ENCODE results near the gene CACFD1. TPM values are rescaled to one million over a fixed set of nuclear protein-coding genes. Genes with fewer than 3 reads are reported as not detected.

CACFD1 gene
- total and polyA plus RNA-seq, 12 donors = 6.5 to 29.5 (median 17.5) TPM

- 79 to 86% (median 84%) methylated on average over 7 to 8 of the region's 8 CpGs for WGBS, 4 donors
- no peak overlapping the region for H3K4me3 ChIP-seq
- peak overlapping the region in 3 of 5 donors; percentile 44 to 86 (median 47) for H3K27ac ChIP-seq
Measured at GRCh38 chr9:133491656-133491925, 31.8 kb downstream of the CACFD1 start.

GRCh38 chr9:133492061-133493021 lies 32.6 kb downstream of the CACFD1 start:
- 57 to 72% (median 65%) methylated on average over 11 to 33 of the region's 33 CpGs for WGBS, 4 donors
- H3K9me3 ChIP-seq (replicated peaks in 1 of 3) = no peaks in the 10 kb centered on the region
- intact Hi-C loops (cut with DNase I) = no loop called here
- H3K4me3 ChIP-seq = no peak overlapping the region
- TF ChIP-seq CTCF (IDR thresholded peaks at IDR 0.05) (no peak), POLR2A (IDR thresholded peaks at IDR 0.05) (no peak)
- no peaks in the 10 kb centered on the region for H3K4me1 ChIP-seq (replicated peaks in 1 of 2)
- H3K27me3 ChIP-seq = no peaks in the 10 kb centered on the region
- no peak for DNase-seq
- H3K27ac ChIP-seq = peak overlapping the region in 3 of 5 donors; percentile 44 to 86 (median 47)
- H3K36me3 ChIP-seq (replicated peaks in 1 of 2) = no peaks in the 10 kb centered on the region

More at GRCh38 chr9:133491656-133491925, 31.8 kb downstream of the CACFD1 start:
- H3K9me3 ChIP-seq (replicated peaks in 1 of 3) = no peaks in the 10 kb centered on the region
- H3K4me1 ChIP-seq (replicated peaks in 1 of 2) = no peaks in the 10 kb centered on the region
- H3K36me3 ChIP-seq (replicated peaks in 1 of 2) = no peaks in the 10 kb centered on the region
- DNase-seq = no peak
- TF ChIP-seq POLR2A (IDR thresholded peaks at IDR 0.05) = no peak
- TF ChIP-seq CTCF (IDR thresholded peaks at IDR 0.05) = no peak
- intact Hi-C loops (cut with DNase I) = no loop called here
- H3K27me3 ChIP-seq = no peaks in the 10 kb centered on the region

GRCh38 chr9:133493428-133493827 lies 33.6 kb downstream of the CACFD1 start:
- Histone ChIP-seq H3K27ac (peak overlapping the region in 3 of 5 donors; percentile 33 to 86 (median 44)), H3K27me3 (no peaks in the 10 kb centered on the region), H3K9me3 (replicated peaks in 1 of 3) (no peaks in the 10 kb centered on the region), H3K4me3 (no peak overlapping the region), H3K36me3 (replicated peaks in 1 of 2) (no peaks in the 10 kb centered on the region), H3K4me1 (replicated peaks in 1 of 2) (no peaks in the 10 kb centered on the region)
- TF ChIP-seq CTCF (IDR thresholded peaks at IDR 0.05) (no peak), POLR2A (IDR thresholded peaks at IDR 0.05) (no peak)
- intact Hi-C loops (cut with DNase I) = no loop called here
- DNase-seq = no peak
- WGBS, 4 donors = 67 to 85% (median 84%) methylated on average over 9 to 11 of the region's 11 CpGs; no CpG with 5 or more reads in 1 of the 4 donors

- no peak for TF ChIP-seq CTCF (IDR thresholded peaks at IDR 0.05)
- no peak for TF ChIP-seq POLR2A (IDR thresholded peaks at IDR 0.05)
- no peak for DNase-seq
- Histone ChIP-seq H3K27ac (peak overlapping the region in 1 of 5 donors; percentile 86), H3K36me3 (replicated peaks in 1 of 2) (no peaks in the 10 kb centered on the region), H3K4me1 (replicated peaks in 1 of 2) (no peaks in the 10 kb centered on the region), H3K27me3 (no peaks in the 10 kb centered on the region), H3K9me3 (replicated peaks in 1 of 3) (no peaks in the 10 kb centered on the region), H3K4me3 (no peak overlapping the region)
- intact Hi-C loops (cut with DNase I) = no loop called here
- WGBS, 4 donors = 85 to 89% (median 87%) methylated on average over 17 to 23 of the region's 23 CpGs
Measured at GRCh38 chr9:133493845-133494540, 34.2 kb downstream of the CACFD1 start.

All from adrenal gland (tissue), 12 donors.